Left ventricle myocardium inferior (tissue), 1 donor: ENCODE measurements around the gene NCAPG. TPM values are rescaled to one million over a fixed set of nuclear protein-coding genes. Genes with fewer than 3 reads are reported as not detected.

ENCODE experiments used
- DNase-seq: peaks from one replicate; pipeline ENCODE4 v3.0.0-alpha.2; 2020
- H3K27ac ChIP-seq: fragments of 200-600 bp; replicated peaks from 2 replicates; pipeline ENCODE4 v1.8.0; 2021
- H3K27me3 ChIP-seq: fragments of 200-600 bp; 2 replicates; pipeline ENCODE4 v1.8.0; 2021; ENCODE audit warnings: low read depth
- H3K36me3 ChIP-seq: fragments of 200-600 bp; 2 replicates; pipeline ENCODE4 v1.8.0; 2021
- H3K4me1 ChIP-seq: fragments of 200-600 bp; 2 replicates; pipeline ENCODE4 v1.8.0; 2021
- H3K4me3 ChIP-seq: fragments of 200-600 bp; 2 replicates; pipeline ENCODE4 v1.8.0; 2021; ENCODE audit warnings: mild to moderate bottlenecking, moderate library complexity
- H3K9me3 ChIP-seq: fragments of 200-600 bp; replicated peaks from 2 replicates; pipeline ENCODE4 v1.8.0; 2021
- CTCF ChIP-seq: fragments of 200-600 bp; IDR thresholded peaks from 2 replicates; pipeline ENCODE4 v1.8.0; 2021; ENCODE audit warnings: antibody characterized with exemption, mild to moderate bottlenecking, borderline replicate concordance
- intact Hi-C: fragments of 100-400 bp; cut with micrococcal nuclease; formaldehyde crosslinking; loops from one replicate; pipeline ENCODE4 v1.11.0; 2022
- total RNA-seq: library from RNA; stranded (reverse); fragmentation: NEBNext Ultra II Directional; extraction: Animal tissue kit (Norgen Biotek cat#: 25700); gene quantifications from one replicate; pipeline ENCODE4 v1.2.1, GENCODE V29; 2021
- donor health status: DM: no; HTN: yes; CAD: no; lungs with severe emphysema.

NCAPG gene
- total RNA-seq, 1 donor from 2014 or later, result 0.38 TPM

- no peaks in the 10 kb centered on the region for H3K36me3 ChIP-seq
- peaks cover 12% of the 10 kb centered on the region for H3K4me1 ChIP-seq
- H3K4me3 ChIP-seq, result no peak overlapping the region
- intact Hi-C loops, result no loop called here
- H3K9me3 ChIP-seq, result no peaks in the 10 kb centered on the region
- no peak for DNase-seq
- H3K27me3 ChIP-seq, result peaks cover 12% of the 10 kb centered on the region
- no peak for TF ChIP-seq CTCF
- H3K27ac ChIP-seq, result no peak overlapping the region
Observed at GRCh38 chr4:17785858-17786257, 24.9 kb upstream of the NCAPG start.

GRCh38 chr4:17786567-17786966, 24.2 kb upstream of the NCAPG start:
- no peaks in the 10 kb centered on the region for H3K9me3 ChIP-seq
- H3K4me1 ChIP-seq, result peaks cover 5% of the 10 kb centered on the region
- intact Hi-C loops, result no loop called here
- H3K4me3 ChIP-seq, result no peak overlapping the region
- H3K27ac ChIP-seq, result no peak overlapping the region
- peaks cover 5% of the 10 kb centered on the region for H3K27me3 ChIP-seq
- TF ChIP-seq CTCF, result no peak
- H3K36me3 ChIP-seq, result peaks cover 5% of the 10 kb centered on the region
- no peak for DNase-seq

- no peak for DNase-seq
- H3K4me3 ChIP-seq, result no peak overlapping the region
- H3K27me3 ChIP-seq, result no peaks in the 10 kb centered on the region
- intact Hi-C loops, result no loop called here
- H3K36me3 ChIP-seq, result peaks cover 7% of the 10 kb centered on the region
- no peaks in the 10 kb centered on the region for H3K9me3 ChIP-seq
- H3K4me1 ChIP-seq, result no peaks in the 10 kb centered on the region
- no peak overlapping the region for H3K27ac ChIP-seq
- no peak for TF ChIP-seq CTCF
Observed at GRCh38 chr4:17787315-17787714, 23.5 kb upstream of the NCAPG start.

- DNase-seq, result no peak
- no peak overlapping the region for H3K27ac ChIP-seq
- H3K27me3 ChIP-seq, result no peaks in the 10 kb centered on the region
- H3K4me3 ChIP-seq, result no peak overlapping the region
- no peaks in the 10 kb centered on the region for H3K4me1 ChIP-seq
- peaks cover 12% of the 10 kb centered on the region for H3K36me3 ChIP-seq
- intact Hi-C loops, result no loop called here
- TF ChIP-seq CTCF, result no peak
- no peaks in the 10 kb centered on the region for H3K9me3 ChIP-seq
Observed at GRCh38 chr4:17788956-17789355, 21.8 kb upstream of the NCAPG start.

GRCh38 chr4:17794730-17795129, 16.0 kb upstream of the NCAPG start:
- TF ChIP-seq CTCF, result no peak
- no peak overlapping the region for H3K27ac ChIP-seq
- H3K27me3 ChIP-seq, result no peaks in the 10 kb centered on the region
- peaks cover 29% of the 10 kb centered on the region for H3K36me3 ChIP-seq
- no peaks in the 10 kb centered on the region for H3K9me3 ChIP-seq
- intact Hi-C loops, result no loop called here
- H3K4me3 ChIP-seq, result no peak overlapping the region
- H3K4me1 ChIP-seq, result no peaks in the 10 kb centered on the region
- no peak for DNase-seq

GRCh38 chr4:17797808-17798207, 13.0 kb upstream of the NCAPG start:
- Histone ChIP-seq H3K27ac (no peak overlapping the region), H3K36me3 (peaks cover 41% of the 10 kb centered on the region), H3K9me3 (no peaks in the 10 kb centered on the region), H3K27me3 (no peaks in the 10 kb centered on the region), H3K4me1 (no peaks in the 10 kb centered on the region), H3K4me3 (no peak overlapping the region)
- no peak for TF ChIP-seq CTCF
- DNase-seq, result no peak
- intact Hi-C loops, result no loop called here
